HepG2 (cell line): Measurements from ENCODE around the gene RANBP17. TPM values are rescaled to one million over a fixed set of nuclear protein-coding genes. Genes with fewer than 3 reads are reported as not detected.

Source experiments
- ATAC-seq: fragments of 200-7000 bp; cut with Tn5 transposase; 3 replicates; pipeline ENCODE4 v1.9.1; 2020; ENCODE audit warnings: mild to moderate bottlenecking, moderate library complexity
- BruUV-seq: library from RNA; stranded (reverse); fragments of 400-500 nt; replicated peaks from 2 replicates; lab custom pipeline; 2021; lab: Mats Ljungman, UMichigan
- CTCF ChIA-PET: fragments of 300-600 bp; formaldehyde crosslinking; extraction: SDS; loops from one replicate; lab custom pipeline; 2021; ENCODE audit warnings: low total read pairs, inconsistent platforms, low intra/inter-chr PET ratio; lab: Yijun Ruan, JAX
- POLR2A ChIA-PET: fragments of 350-600 bp; sonication (Branson Sonifier 250); formaldehyde crosslinking; loops from one replicate; lab custom pipeline; 2020; ENCODE audit warnings: antibody characterized with exemption, inconsistent platforms; lab: Yijun Ruan, JAX
- DNase-seq: peaks from one replicate; pipeline ENCODE4 v3.0.0-alpha.2; 2015; ENCODE audit warnings: low spot score
- FAIRE-seq: peaks from 3 replicates; lab custom pipeline; 2011; peaks lifted over from hg19 to GRCh38; lab: Jason Lieb, UNC
- H2AFZ ChIP-seq: one replicate; pipeline ENCODE4 v1.6.1; 2011; ENCODE audit warnings: low read length, inconsistent platforms
- H3K27ac ChIP-seq: fragments of 300-600 bp; 3 replicates; pipeline ENCODE4 v1.8.0; 2011; ENCODE audit warnings: mixed run types, mild to moderate bottlenecking, mixed read lengths, low read length, inconsistent platforms; ENCODE audit not compliant: insufficient read depth; ENCODE audit errors: extremely low read length
- H3K27me3 ChIP-seq, 2 experiments: fragments of 200-600 bp in 1 of 2; 2 replicates in 1 of 2; 3 replicates in 1 of 2; pipeline versions ENCODE4 v1.6.0 to v1.8.0; 2011; ENCODE audit warnings: low read length in 2 of 2, mild to moderate bottlenecking in 2 of 2, moderate library complexity in 2 of 2, inconsistent platforms in 1 of 2; ENCODE audit not compliant: insufficient read depth in 2 of 2, control insufficient read depth in 1 of 2
- H3K36me3 ChIP-seq, 2 experiments: fragments of 200-600 bp in 1 of 2; replicated peaks in 1 of 2; 2 replicates in 1 of 2; 3 replicates in 1 of 2; pipeline versions ENCODE4 v1.5.1 to v1.8.0; 2011; ENCODE audit warnings: low read length in 2 of 2, inconsistent platforms in 1 of 2; ENCODE audit not compliant: insufficient read depth in 2 of 2, control insufficient read depth in 1 of 2
- H3K4me1 ChIP-seq: 2 replicates; pipeline ENCODE4 v1.5.1; 2012; ENCODE audit warnings: low read length, inconsistent platforms; ENCODE audit not compliant: insufficient read depth
- H3K4me2 ChIP-seq: 2 replicates; pipeline ENCODE4 v1.6.0; 2011; ENCODE audit warnings: low read depth, low read length, inconsistent platforms
- H3K4me3 ChIP-seq, 3 experiments: fragments of 200-600 bp in 1 of 3; sonication (generic), shearing (Covaris generic) in 1 of 3; replicated peaks in 1 of 3; 2 replicates each; pipeline ENCODE4 v1.5.1; 2011 to 2016; ENCODE audit warnings: low read length in 3 of 3, inconsistent platforms in 2 of 3, low read depth in 2 of 3, mild to moderate bottlenecking in 2 of 3, control low read depth in 1 of 3, mixed read lengths in 1 of 3; ENCODE audit not compliant: insufficient read depth in 1 of 3
- H3K79me2 ChIP-seq: one replicate; pipeline ENCODE4 v1.6.1; 2011; ENCODE audit warnings: low read length, inconsistent platforms; ENCODE audit not compliant: insufficient read depth
- H3K9ac ChIP-seq: 2 replicates; pipeline ENCODE4 v1.6.0; 2011; ENCODE audit warnings: mild to moderate bottlenecking, low read depth, low read length, inconsistent platforms; ENCODE audit not compliant: insufficient read depth
- H3K9me3 ChIP-seq: 2 replicates; pipeline ENCODE4 v1.5.1; 2012; ENCODE audit warnings: mild to moderate bottlenecking, low read length
- H4K20me1 ChIP-seq: 2 replicates; pipeline ENCODE4 v1.6.0; 2011; ENCODE audit warnings: inconsistent platforms, mild to moderate bottlenecking, low read length, moderate library complexity; ENCODE audit not compliant: insufficient read depth
- HMG20B ChIP-seq: conservative IDR thresholded peaks from 2 replicates; pipeline ENCODE4 v1.6.1; 2016; ENCODE audit warnings: missing genetic modification reagents, missing compliant biosample characterization
- SRSF9 ChIP-seq: fragments of 200-400 bp; formaldehyde crosslinking; IDR thresholded peaks from 2 replicates; pipeline ENCODE4 v1.6.1; 2018; ENCODE audit warnings: borderline replicate concordance, mild to moderate bottlenecking, low read depth, low read length; ENCODE audit not compliant: insufficient read depth, poor library complexity, severe bottlenecking
- ZBTB20 ChIP-seq: sonication (generic); formaldehyde crosslinking; IDR thresholded peaks from 2 replicates; pipeline ENCODE4 v1.8.1; 2023; ENCODE audit warnings: missing genetic modification reagents, low read depth, mild to moderate bottlenecking, borderline replicate concordance
- ZBTB21 ChIP-seq: sonication (generic); formaldehyde crosslinking; IDR thresholded peaks from 2 replicates; pipeline ENCODE4 v1.4.0; 2020; ENCODE audit warnings: missing genetic modification reagents
- ZNF773 ChIP-seq: sonication (generic); formaldehyde crosslinking; IDR thresholded peaks from 2 replicates; pipeline ENCODE4 v1.4.0; 2020; ENCODE audit warnings: missing genetic modification reagents, borderline replicate concordance
- WGBS: methylation state at CpG from one replicate; pipeline ENCODE4 v1.1.6; 2017; ENCODE audit warnings: low lambda C conversion rate; 5-methylcytosine and 5-hydroxymethylcytosine counted together
- in situ Hi-C: cut with HindIII; loops from 2 replicates; pipeline ENCODE4 v1.10.0; 2017; ENCODE audit warnings: low pct_unique_long_range_greater_than_20kb; ENCODE audit not compliant: extremely low pct_ligation_motif_present
- intact Hi-C: fragments of 100-400 bp; cut with micrococcal nuclease; formaldehyde crosslinking; loops from one replicate; pipeline ENCODE4 v1.10.0; 2022; ENCODE audit not compliant: unreplicated experiment
- polyA plus RNA-seq, 8 experiments: library from polyadenylated mRNA; depleted of rRNA in 3 of 8; stranded (reverse) in 7 of 8; unstranded in 1 of 8; fragments of >200 nt; fragmentation: Illumina TruSeq in 4 of 8; extraction: Trizol in 4 of 8; gene quantifications; 2 replicates each; pipeline versions ENCODE4 v1.2.1 to v1.2.3, GENCODE V29; 2011 to 2016; ENCODE audit warnings: low read depth in 4 of 8, missing spikeins in 1 of 8, mixed read lengths in 1 of 8; ENCODE audit not compliant: insufficient read depth in 1 of 8
- total RNA-seq, 5 experiments: library from RNA; depleted of rRNA; stranded (reverse); fragments of >200 nt; fragmentation: Illumina TruSeq; extraction: Trizol; gene quantifications; 2 replicates each; pipeline ENCODE4 v1.2.3, GENCODE V29; 2016; ENCODE audit warnings: low read depth in 1 of 5
- TF ChIP-seq, protein P1 (sequence below): sonication (generic); formaldehyde crosslinking; IDR thresholded peaks from 2 replicates; pipeline ENCODE4 v1.4.0; 2020; ENCODE audit warnings: mild to moderate bottlenecking, missing genetic modification reagents

Gene RANBP17
- total and polyA plus RNA-seq, 2 of the 13 experiments (the other 11 are each of a cell fraction or from before 2014, with no cell fraction given) = not detected

DNA sequence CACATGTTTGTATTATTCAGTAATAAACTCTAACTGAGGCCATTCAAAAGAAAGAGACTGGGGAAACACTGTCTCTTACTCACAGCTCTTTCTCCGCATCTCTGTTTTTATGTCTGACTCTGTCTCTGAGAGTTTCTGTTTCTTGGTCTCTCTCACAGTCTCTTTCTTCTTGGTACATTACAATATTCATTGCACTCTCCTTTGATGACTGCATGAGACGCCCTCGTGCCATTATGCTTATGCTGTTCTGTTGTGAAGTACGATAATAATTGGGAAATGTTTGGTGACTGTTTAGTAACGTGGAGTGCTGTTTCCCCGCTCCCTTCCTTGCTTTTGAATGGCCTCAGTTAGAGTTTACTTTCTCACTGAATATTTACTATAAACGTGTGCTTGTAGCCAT lies 421.9 kb downstream of the RANBP17 start (continued):
- TF ChIP-seq, protein P1, sequence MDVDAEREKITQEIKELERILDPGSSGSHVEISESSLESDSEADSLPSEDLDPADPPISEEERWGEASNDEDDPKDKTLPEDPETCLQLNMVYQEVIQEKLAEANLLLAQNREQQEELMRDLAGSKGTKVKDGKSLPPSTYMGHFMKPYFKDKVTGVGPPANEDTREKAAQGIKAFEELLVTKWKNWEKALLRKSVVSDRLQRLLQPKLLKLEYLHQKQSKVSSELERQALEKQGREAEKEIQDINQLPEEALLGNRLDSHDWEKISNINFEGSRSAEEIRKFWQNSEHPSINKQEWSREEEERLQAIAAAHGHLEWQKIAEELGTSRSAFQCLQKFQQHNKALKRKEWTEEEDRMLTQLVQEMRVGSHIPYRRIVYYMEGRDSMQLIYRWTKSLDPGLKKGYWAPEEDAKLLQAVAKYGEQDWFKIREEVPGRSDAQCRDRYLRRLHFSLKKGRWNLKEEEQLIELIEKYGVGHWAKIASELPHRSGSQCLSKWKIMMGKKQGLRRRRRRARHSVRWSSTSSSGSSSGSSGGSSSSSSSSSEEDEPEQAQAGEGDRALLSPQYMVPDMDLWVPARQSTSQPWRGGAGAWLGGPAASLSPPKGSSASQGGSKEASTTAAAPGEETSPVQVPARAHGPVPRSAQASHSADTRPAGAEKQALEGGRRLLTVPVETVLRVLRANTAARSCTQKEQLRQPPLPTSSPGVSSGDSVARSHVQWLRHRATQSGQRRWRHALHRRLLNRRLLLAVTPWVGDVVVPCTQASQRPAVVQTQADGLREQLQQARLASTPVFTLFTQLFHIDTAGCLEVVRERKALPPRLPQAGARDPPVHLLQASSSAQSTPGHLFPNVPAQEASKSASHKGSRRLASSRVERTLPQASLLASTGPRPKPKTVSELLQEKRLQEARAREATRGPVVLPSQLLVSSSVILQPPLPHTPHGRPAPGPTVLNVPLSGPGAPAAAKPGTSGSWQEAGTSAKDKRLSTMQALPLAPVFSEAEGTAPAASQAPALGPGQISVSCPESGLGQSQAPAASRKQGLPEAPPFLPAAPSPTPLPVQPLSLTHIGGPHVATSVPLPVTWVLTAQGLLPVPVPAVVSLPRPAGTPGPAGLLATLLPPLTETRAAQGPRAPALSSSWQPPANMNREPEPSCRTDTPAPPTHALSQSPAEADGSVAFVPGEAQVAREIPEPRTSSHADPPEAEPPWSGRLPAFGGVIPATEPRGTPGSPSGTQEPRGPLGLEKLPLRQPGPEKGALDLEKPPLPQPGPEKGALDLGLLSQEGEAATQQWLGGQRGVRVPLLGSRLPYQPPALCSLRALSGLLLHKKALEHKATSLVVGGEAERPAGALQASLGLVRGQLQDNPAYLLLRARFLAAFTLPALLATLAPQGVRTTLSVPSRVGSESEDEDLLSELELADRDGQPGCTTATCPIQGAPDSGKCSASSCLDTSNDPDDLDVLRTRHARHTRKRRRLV (CRISPR knock-in tag) = no peak

DNA sequence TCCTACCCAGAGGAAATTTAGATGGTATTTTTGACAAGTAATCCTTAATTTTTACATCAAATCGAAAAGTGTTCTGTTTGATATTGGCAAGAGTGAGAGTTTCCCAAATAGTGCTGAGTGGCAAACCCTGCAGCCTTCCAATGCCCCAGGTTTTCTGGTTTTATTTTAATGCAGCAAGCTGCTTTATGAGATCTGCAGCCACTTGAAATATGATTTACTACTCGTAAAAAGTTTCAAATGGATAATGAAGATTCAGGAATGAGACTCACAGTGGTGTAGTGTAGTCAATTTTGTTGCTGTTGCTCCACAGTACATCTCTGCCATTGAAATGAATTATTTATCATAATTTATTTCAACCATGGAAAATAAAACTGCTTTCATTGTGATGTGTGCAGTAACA lies 423.6 kb downstream of the RANBP17 start:
- in situ Hi-C loops = no loop called here
- no peaks in the 10 kb centered on the region for H3K9me3 ChIP-seq
- intact Hi-C loops = no loop called here

More for the DNA sequence above, 423.6 kb downstream of the RANBP17 start:
- no peaks in the 10 kb centered on the region for H4K20me1 ChIP-seq
- no peak overlapping the region for H3K9ac ChIP-seq
- no TSS peak for BruUV-seq
- H3K4me2 ChIP-seq = no peak overlapping the region
- ChIA-PET CTCF (no interaction called here), POLR2A (no interaction called here)
- no peak overlapping the region for H3K27ac ChIP-seq
- no peaks in the 10 kb centered on the region for H3K79me2 ChIP-seq
- DNase-seq = no peak
- FAIRE-seq = no peak
- H3K4me1 ChIP-seq = no peaks in the 10 kb centered on the region
- H3K27me3 ChIP-seq = no peaks in the 10 kb centered on the region
- no peaks in the 10 kb centered on the region for H3K36me3 ChIP-seq
- no peak for TF ChIP-seq ZNF773
- TF ChIP-seq SRSF9 = no peak
- no peak for TF ChIP-seq ZBTB20 (CRISPR knock-in tag)
- TF ChIP-seq ZBTB21 (CRISPR knock-in tag) = no peak
- TF ChIP-seq HMG20B (CRISPR knock-in tag) = no peak
- no peak overlapping the region for H2AFZ ChIP-seq
- WGBS = 2% methylated on average over 2 of the region's 2 CpGs
- no peak for ATAC-seq
- no peak overlapping the region for H3K4me3 ChIP-seq
